Measurements from ENCODE around the gene CLRN2.

CLRN2 gene, protein sequence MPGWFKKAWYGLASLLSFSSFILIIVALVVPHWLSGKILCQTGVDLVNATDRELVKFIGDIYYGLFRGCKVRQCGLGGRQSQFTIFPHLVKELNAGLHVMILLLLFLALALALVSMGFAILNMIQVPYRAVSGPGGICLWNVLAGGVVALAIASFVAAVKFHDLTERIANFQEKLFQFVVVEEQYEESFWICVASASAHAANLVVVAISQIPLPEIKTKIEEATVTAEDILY

DNA sequence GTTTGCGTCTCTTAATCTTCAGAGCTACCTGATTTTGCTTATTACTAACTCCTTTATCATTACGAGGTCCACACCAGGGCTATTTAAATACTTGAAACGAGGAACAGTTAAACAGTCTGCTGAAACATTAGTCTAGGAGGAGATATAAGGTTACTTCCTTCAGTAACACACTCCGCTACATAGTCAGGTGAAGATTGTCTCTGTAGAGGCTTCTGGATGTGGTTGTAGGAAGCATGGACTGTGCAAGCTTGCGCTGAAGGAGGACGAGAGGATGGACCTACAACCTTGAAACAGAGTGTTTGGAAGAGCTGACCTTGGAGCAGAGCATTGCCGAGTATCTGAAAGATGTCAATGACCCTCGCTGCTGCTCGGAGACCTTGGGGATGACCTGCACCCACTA lies at the start of gene CLRN2:
CLRN2 (plus strand) TSS at position 301 of the 400 bp plus-strand sequence. CDS start 102 bp downstream, outside the sequence.
- in situ Hi-C loops (cut with MboI; ENCODE audit: low sequenced_read_pairs, unreplicated experiment), result no loop called here
- TF ChIP-seq, protein P1, sequence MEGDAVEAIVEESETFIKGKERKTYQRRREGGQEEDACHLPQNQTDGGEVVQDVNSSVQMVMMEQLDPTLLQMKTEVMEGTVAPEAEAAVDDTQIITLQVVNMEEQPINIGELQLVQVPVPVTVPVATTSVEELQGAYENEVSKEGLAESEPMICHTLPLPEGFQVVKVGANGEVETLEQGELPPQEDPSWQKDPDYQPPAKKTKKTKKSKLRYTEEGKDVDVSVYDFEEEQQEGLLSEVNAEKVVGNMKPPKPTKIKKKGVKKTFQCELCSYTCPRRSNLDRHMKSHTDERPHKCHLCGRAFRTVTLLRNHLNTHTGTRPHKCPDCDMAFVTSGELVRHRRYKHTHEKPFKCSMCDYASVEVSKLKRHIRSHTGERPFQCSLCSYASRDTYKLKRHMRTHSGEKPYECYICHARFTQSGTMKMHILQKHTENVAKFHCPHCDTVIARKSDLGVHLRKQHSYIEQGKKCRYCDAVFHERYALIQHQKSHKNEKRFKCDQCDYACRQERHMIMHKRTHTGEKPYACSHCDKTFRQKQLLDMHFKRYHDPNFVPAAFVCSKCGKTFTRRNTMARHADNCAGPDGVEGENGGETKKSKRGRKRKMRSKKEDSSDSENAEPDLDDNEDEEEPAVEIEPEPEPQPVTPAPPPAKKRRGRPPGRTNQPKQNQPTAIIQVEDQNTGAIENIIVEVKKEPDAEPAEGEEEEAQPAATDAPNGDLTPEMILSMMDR (IDR thresholded peaks at IDR 0.05; ENCODE audit: borderline replicate concordance, control extremely low read depth, extremely low read depth, insufficient read depth, missing control alignments), result no peak
- no peak for DNase-seq (ENCODE audit: low spot score)

DNA sequence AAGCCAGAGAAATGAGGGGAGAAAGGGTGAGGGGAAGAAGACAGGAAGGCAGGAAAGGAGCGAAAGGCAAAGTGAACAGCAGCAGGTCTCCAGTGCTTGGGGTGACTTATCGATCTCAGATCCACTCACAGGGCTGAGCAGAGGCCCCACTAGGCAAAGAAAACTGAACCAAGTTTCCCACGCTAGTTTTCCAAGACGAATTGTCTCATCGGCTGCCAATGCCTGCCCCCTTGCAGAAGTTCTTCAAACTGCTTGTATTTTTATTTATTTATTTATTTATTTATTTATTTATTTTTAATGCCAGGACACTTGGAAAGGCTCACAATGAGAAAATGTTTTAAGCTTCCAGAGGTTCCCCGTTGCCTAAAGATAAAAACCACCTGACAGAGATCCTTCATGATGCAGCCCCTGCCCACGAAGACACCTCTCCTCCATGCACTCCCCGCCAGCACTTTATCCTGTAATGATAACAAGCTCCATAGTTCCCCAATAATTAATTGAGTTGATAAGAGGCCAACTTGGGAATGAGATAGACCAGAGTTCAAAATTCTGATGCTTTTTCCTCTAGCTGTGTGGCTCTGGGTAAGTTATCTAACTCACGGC lies 46.2 kb upstream of the CLRN2 start:
- no peak for DNase-seq (ENCODE audit: low spot score)
- in situ Hi-C loops (cut with MboI; ENCODE audit: low sequenced_read_pairs, unreplicated experiment), result loop anchor here (25.0 kb wide), 2 partner anchors 556 to 1181 kb away; no protein-coding TSS in a partner anchor
- TF ChIP-seq, protein P1 (IDR thresholded peaks at IDR 0.05; ENCODE audit: borderline replicate concordance, control extremely low read depth, extremely low read depth, insufficient read depth, missing control alignments), result no peak

DNA sequence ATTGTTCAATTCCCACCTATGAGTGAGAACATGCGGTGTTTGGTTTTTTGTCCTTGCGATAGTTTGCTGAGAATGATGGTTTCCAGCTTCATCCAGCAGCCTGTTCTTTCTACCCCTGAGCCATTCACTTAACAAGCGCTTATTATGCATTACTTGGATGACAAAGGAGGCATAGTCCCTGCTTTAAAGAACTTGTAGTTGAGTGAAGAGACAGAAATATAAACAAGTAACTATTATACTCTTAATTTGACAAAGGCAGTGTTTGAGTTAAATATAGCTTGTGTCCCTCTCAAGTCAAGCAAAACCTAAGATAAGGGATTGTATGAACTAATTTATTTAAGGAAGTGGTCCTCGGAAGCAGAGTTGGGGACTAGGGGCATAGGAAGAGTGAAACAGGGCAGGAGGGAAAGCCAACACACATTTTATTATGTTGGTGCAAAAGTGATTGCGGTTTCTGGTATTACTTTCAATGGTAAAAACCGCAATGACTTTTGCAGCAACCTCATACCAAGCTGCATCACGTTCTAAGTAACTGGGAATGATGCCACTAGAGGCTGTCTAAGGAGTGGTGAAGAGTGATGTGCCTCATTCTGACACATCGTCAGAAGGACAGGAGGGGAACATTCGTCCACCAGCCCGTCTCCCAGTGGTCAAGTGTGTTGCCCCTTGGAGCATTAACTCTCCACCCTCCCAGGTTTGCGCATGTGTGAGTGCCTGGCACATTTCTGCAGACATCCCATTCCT lies 44.9 kb upstream of the CLRN2 start:
- TF ChIP-seq, protein P1 (IDR thresholded peaks at IDR 0.05; ENCODE audit: borderline replicate concordance, control extremely low read depth, extremely low read depth, insufficient read depth, missing control alignments), result no peak
- no peak for DNase-seq (ENCODE audit: low spot score)
- in situ Hi-C loops (cut with MboI; ENCODE audit: low sequenced_read_pairs, unreplicated experiment), result loop anchor here (25.0 kb wide), 2 partner anchors 558 to 1183 kb away; no protein-coding TSS in a partner anchor

DNA sequence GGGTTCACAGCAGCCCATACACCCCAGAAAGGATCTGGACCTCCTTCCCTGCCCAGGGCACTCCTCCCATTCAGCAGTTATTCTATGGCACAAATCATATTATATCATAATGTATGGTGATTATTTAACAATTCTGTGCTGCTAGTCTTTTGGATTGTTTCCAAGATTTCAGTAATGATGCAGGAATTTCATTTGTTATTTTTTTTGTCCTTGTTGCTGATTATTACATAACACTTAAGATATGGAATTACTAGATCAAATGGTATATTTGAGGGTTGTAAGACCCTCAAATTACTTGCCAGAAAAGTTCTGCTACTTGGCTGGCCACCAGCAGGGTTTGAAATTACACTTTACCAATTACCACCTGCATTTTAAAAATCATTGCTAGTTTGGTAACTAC lies 39.5 kb upstream of the CLRN2 start:
- in situ Hi-C loops (cut with MboI; ENCODE audit: low sequenced_read_pairs, unreplicated experiment), result no loop called here
- no peak for DNase-seq (ENCODE audit: low spot score)
- TF ChIP-seq, protein P1 (IDR thresholded peaks at IDR 0.05; ENCODE audit: borderline replicate concordance, control extremely low read depth, extremely low read depth, insufficient read depth, missing control alignments), result no peak

DNA sequence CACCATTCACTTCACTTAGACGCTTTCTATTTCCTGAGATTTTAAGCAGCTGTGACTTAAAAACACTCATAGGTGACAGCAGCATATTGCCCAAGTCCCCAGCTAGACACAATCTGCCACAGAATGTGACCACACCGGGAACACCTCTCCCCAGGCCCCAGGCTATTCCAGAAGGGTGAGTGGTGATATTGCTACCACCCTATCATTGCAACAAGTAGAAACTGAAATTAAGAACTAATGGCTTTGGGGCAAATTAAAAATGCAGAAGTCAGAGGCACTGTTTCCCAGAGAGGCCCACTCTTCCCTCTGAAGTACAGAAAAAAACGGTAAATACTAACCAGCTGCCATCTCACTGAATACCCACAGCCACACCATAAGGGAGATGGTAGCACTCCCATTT lies 38.1 kb upstream of the CLRN2 start:
- TF ChIP-seq, protein P1 (IDR thresholded peaks at IDR 0.05; ENCODE audit: borderline replicate concordance, control extremely low read depth, extremely low read depth, insufficient read depth, missing control alignments), result no peak
- peak; percentile 5 for DNase-seq (ENCODE audit: low spot score)
- in situ Hi-C loops (cut with MboI; ENCODE audit: low sequenced_read_pairs, unreplicated experiment), result no loop called here

DNA sequence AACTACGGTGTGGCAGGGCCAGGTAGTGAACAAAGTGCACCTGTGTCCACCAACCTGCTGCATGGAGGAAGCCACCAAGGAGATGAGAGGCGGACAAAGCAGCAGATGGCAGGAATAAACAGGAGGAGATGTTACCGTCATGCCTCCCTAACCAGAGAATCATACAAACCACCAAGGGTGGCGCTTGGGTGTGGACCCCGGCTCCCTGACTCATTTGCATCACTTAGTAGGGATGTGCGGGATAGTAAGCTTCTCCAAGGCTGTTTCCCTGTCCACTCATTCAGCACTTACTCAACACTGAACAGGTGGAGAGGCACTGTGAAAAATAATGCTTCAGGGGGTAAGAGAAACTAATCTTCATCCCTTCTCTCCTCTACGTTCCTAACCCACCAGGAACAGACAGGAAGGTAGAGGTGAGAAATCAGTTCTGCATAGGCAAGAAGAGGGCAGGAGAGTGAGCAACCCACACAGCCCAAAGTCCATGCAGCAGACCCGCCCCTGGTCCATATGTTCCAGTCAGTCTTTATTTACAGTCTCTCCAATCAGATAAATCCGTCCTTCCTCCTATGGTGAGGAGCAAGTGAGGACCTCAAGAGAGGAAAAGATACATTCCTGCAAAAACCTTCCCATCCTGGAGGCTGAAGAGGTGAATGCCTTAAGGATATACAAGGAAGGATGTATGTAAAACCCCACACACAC lies 37.0 kb upstream of the CLRN2 start:
- in situ Hi-C loops (cut with MboI; ENCODE audit: low sequenced_read_pairs, unreplicated experiment), result no loop called here
- TF ChIP-seq, protein P1 (IDR thresholded peaks at IDR 0.05; ENCODE audit: borderline replicate concordance, control extremely low read depth, extremely low read depth, insufficient read depth, missing control alignments), result no peak
- DNase-seq (ENCODE audit: low spot score), result no peak
